HepG2 (cell line): Measurements from ENCODE around the gene ABCC3. TPM values are rescaled to one million over a fixed set of nuclear protein-coding genes. Genes with fewer than 3 reads are reported as not detected.
A peak's percentile ranks its signal among the peaks of the same experiment; 100 is the strongest.

Experiments
- ARHGAP35 ChIP-seq: sonication (generic); formaldehyde crosslinking; IDR thresholded peaks from 2 replicates; pipeline ENCODE4 v1.9.0; 2022; ENCODE audit warnings: mild to moderate bottlenecking, inconsistent platforms, moderate library complexity, missing genetic modification reagents, borderline replicate concordance
- CENPT ChIP-seq: sonication (generic); formaldehyde crosslinking; IDR thresholded peaks from 2 replicates; pipeline ENCODE4 v1.8.0; 2022; ENCODE audit warnings: low read depth, mild to moderate bottlenecking, moderate library complexity, missing genetic modification reagents
- MED8 ChIP-seq: sonication (generic); formaldehyde crosslinking; IDR thresholded peaks from 2 replicates; pipeline ENCODE4 v1.8.1; 2023; ENCODE audit warnings: mild to moderate bottlenecking, missing genetic modification reagents; ENCODE audit not compliant: insufficient replicate concordance
- NBN ChIP-seq: fragments of 450-650 bp; conservative IDR thresholded peaks from 2 replicates; pipeline ENCODE4 v1.6.1; 2017
- NPAS2 ChIP-seq: sonication (generic); formaldehyde crosslinking; IDR thresholded peaks from 2 replicates; pipeline ENCODE4 v1.8.0; 2022; ENCODE audit warnings: mild to moderate bottlenecking, missing genetic modification reagents, borderline replicate concordance
- PAWR ChIP-seq: sonication (generic); formaldehyde crosslinking; IDR thresholded peaks from 2 replicates; pipeline ENCODE4 v1.4.0; 2020; ENCODE audit warnings: missing genetic modification reagents, mild to moderate bottlenecking, borderline replicate concordance
- PLRG1 ChIP-seq: fragments of 450-650 bp; conservative IDR thresholded peaks from 2 replicates; pipeline ENCODE4 v1.6.1; 2016
- PRDM4 ChIP-seq: sonication (generic); formaldehyde crosslinking; IDR thresholded peaks from 2 replicates; pipeline ENCODE4 v1.9.0; 2021; ENCODE audit warnings: missing genetic modification reagents, borderline replicate concordance
- PTBP1 ChIP-seq: fragments of 200-400 bp; formaldehyde crosslinking; IDR thresholded peaks from 2 replicates; pipeline ENCODE4 v1.6.1; 2018; ENCODE audit warnings: low read length, low read depth; ENCODE audit not compliant: poor library complexity, severe bottlenecking
- RARA ChIP-seq: IDR thresholded peaks from 2 replicates; pipeline ENCODE4 v1.6.1; 2016; ENCODE audit warnings: missing genetic modification reagents, missing compliant biosample characterization
- REPIN1 ChIP-seq: sonication (generic); formaldehyde crosslinking; IDR thresholded peaks from 2 replicates; pipeline ENCODE4 v1.8.0; 2022; ENCODE audit warnings: missing genetic modification reagents, low read depth, mild to moderate bottlenecking, borderline replicate concordance
- SMARCC2 ChIP-seq: fragments of 450-650 bp; IDR thresholded peaks from 2 replicates; pipeline ENCODE4 v1.6.1; 2017; ENCODE audit warnings: antibody characterized with exemption, mild to moderate bottlenecking
- TBX3 ChIP-seq: fragments of 450-650 bp; IDR thresholded peaks from 2 replicates; pipeline ENCODE4 v1.6.1; 2017; ENCODE audit warnings: antibody characterized with exemption, mild to moderate bottlenecking, inconsistent platforms, borderline replicate concordance
- TFAP4 ChIP-seq: sonication (generic); IDR thresholded peaks from 2 replicates; pipeline ENCODE4 v1.6.1; 2016; ENCODE audit warnings: low read depth, borderline replicate concordance
- YY1 ChIP-seq: IDR thresholded peaks from 2 replicates; pipeline ENCODE4 v1.6.1; 2011; ENCODE audit warnings: low read length, low read depth, moderate library complexity, mild to moderate bottlenecking; ENCODE audit not compliant: insufficient read depth, insufficient replicate concordance
- ZFP1 ChIP-seq: IDR thresholded peaks from 2 replicates; pipeline ENCODE4 v1.6.1; 2016
- ZNF335 ChIP-seq: sonication (generic); formaldehyde crosslinking; IDR thresholded peaks from 2 replicates; pipeline ENCODE4 v1.4.0; 2020; ENCODE audit warnings: missing genetic modification reagents
- ZNF446 ChIP-seq: sonication (generic); formaldehyde crosslinking; IDR thresholded peaks from 2 replicates; pipeline ENCODE4 v1.5.0; 2020; ENCODE audit warnings: mild to moderate bottlenecking, missing genetic modification reagents
- ZNF644 ChIP-seq: IDR thresholded peaks from 2 replicates; pipeline ENCODE4 v1.6.1; 2016; ENCODE audit warnings: low read depth
- ZNF652 ChIP-seq: IDR thresholded peaks from 2 replicates; pipeline ENCODE4 v1.6.1; 2016; ENCODE audit warnings: low read depth, borderline replicate concordance
- ZNF776 ChIP-seq: sonication (generic); formaldehyde crosslinking; IDR thresholded peaks from 2 replicates; pipeline ENCODE4 v1.4.0; 2020; ENCODE audit warnings: mild to moderate bottlenecking, missing genetic modification reagents
- ZNF841 ChIP-seq: sonication (generic); formaldehyde crosslinking; IDR thresholded peaks from 2 replicates; pipeline ENCODE4 v1.8.1; 2023; ENCODE audit warnings: missing genetic modification reagents, borderline replicate concordance
- polyA plus RNA-seq, 8 experiments: library from polyadenylated mRNA; depleted of rRNA in 3 of 8; stranded (reverse) in 7 of 8; unstranded in 1 of 8; fragments of >200 nt; fragmentation: Illumina TruSeq in 4 of 8; extraction: Trizol in 4 of 8; gene quantifications; 2 replicates each; pipeline versions ENCODE4 v1.2.1 to v1.2.3, GENCODE V29; 2011 to 2016; ENCODE audit warnings: low read depth in 4 of 8, missing spikeins in 1 of 8, mixed read lengths in 1 of 8; ENCODE audit not compliant: insufficient read depth in 1 of 8
- total RNA-seq, 5 experiments: library from RNA; depleted of rRNA; stranded (reverse); fragments of >200 nt; fragmentation: Illumina TruSeq; extraction: Trizol; gene quantifications; 2 replicates each; pipeline ENCODE4 v1.2.3, GENCODE V29; 2016; ENCODE audit warnings: low read depth in 1 of 5
- TF ChIP-seq, protein P1 (sequence below): sonication (generic); formaldehyde crosslinking; IDR thresholded peaks from 2 replicates; pipeline ENCODE4 v1.9.0; 2022; ENCODE audit warnings: missing genetic modification reagents, mild to moderate bottlenecking, borderline replicate concordance
- TF ChIP-seq, protein P2 (sequence below): sonication (generic); formaldehyde crosslinking; IDR thresholded peaks from 2 replicates; pipeline ENCODE4 v1.8.1; 2023; ENCODE audit warnings: mild to moderate bottlenecking, moderate library complexity, missing genetic modification reagents

ABCC3 gene
- total and polyA plus RNA-seq, 2 of the 13 experiments (the other 11 are each of a cell fraction or from before 2014, with no cell fraction given), result 25.2 to 50.7 TPM

DNA sequence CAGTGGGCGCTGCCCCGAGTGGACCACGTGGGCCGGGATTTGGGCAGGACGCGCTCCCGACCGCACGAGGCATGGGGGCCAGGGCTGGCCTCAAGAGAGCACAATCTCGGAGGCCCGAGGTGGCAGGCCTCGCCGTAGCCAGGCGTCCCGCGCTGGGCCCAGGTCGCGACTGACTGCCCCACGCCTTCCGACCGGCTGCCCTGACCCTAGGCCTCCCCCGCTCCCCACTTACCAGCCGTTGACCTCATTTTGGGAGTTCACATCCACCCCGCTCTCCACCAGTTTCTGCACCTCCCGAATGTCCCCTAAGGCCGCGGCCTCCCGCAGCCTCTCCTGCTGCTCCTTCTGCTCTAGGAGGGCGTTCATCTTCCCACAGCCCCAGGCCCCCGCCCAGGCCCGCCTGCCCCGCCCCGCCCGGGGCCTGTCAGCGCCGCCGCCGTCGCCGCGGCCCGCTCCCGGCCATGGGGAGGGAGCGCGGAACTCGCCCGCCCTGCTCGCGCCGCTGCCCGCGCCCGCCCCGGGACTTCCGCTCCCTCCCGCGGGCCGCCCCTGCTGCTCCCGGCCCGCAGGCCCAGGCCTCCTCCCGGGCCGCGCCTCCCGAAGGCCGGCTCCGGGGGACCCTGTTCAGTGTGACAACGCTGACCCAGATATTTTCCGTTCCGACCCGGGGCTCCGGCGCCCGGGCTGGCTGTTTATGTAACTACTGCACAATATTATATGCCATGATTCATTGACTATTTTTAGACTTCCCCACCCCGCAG is 72.8 kb downstream of the ABCC3 start, which contains the start of gene ANKRD40 (continued):
- TF ChIP-seq ZNF644 (CRISPR knock-in tag), result no peak
- peak; percentile 77; the same call in 1 of the 2 replicates for TF ChIP-seq ZNF776 (CRISPR knock-in tag)
- TF ChIP-seq MED8 (CRISPR knock-in tag), result peak; percentile 82
- TF ChIP-seq PRDM4 (CRISPR knock-in tag), result no peak
- peak; percentile 57 for TF ChIP-seq TFAP4
- no peak; the same call in 1 of the 2 replicates for TF ChIP-seq PAWR (CRISPR knock-in tag)
- no peak for TF ChIP-seq TBX3
- no peak; the same call in 1 of the 2 replicates for TF ChIP-seq ZNF335 (CRISPR knock-in tag)
- TF ChIP-seq, protein P1, sequence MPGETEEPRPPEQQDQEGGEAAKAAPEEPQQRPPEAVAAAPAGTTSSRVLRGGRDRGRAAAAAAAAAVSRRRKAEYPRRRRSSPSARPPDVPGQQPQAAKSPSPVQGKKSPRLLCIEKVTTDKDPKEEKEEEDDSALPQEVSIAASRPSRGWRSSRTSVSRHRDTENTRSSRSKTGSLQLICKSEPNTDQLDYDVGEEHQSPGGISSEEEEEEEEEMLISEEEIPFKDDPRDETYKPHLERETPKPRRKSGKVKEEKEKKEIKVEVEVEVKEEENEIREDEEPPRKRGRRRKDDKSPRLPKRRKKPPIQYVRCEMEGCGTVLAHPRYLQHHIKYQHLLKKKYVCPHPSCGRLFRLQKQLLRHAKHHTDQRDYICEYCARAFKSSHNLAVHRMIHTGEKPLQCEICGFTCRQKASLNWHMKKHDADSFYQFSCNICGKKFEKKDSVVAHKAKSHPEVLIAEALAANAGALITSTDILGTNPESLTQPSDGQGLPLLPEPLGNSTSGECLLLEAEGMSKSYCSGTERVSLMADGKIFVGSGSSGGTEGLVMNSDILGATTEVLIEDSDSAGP (CRISPR knock-in tag), result peak; percentile 92
- no peak for TF ChIP-seq NBN
- no peak for TF ChIP-seq PTBP1
- TF ChIP-seq ARHGAP35 (CRISPR knock-in tag), result peak; percentile 84; the same call in 1 of the 2 replicates
- no peak; the same call in 1 of the 2 replicates for TF ChIP-seq REPIN1 (CRISPR knock-in tag)
- peak; percentile 55; the same call in 1 of the 2 replicates for TF ChIP-seq ZNF652
- peak; percentile 90 for TF ChIP-seq YY1
- no peak for TF ChIP-seq NPAS2 (CRISPR knock-in tag)
- TF ChIP-seq PLRG1, result no peak
- TF ChIP-seq RARA (CRISPR knock-in tag), result peak; percentile 54
- TF ChIP-seq CENPT (CRISPR knock-in tag), result no peak
- TF ChIP-seq ZNF841 (CRISPR knock-in tag), result no peak
- no peak for TF ChIP-seq ZNF446 (CRISPR knock-in tag)
- peak; percentile 73; the same call in 1 of the 2 replicates for TF ChIP-seq ZFP1 (CRISPR knock-in tag)
- TF ChIP-seq SMARCC2, result no peak
- TF ChIP-seq, protein P2, sequence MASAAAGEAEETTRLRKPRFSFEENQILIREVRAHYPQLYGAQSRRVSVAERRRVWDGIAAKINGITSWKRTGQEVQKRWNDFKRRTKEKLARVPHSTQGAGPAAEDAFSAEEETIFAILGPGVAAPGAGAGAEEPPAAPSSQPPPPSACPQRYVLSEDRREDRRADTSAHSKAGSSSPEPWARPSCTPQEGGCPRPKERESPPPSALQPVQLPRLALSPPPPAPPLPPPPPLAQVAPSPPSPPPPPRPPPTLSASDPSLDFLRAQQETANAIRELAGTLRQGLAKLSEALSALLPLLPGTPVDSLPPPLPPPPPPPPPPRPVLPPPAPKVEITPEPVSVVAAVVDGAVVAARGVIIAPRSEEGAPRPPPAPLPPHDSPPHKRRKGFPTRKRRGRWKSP, result peak; percentile 61; the same call in 1 of the 2 replicates
